Measurements from ENCODE around the gene ORC2. TPM values are rescaled to one million over a fixed set of nuclear protein-coding genes. Genes with fewer than 3 reads are reported as not detected.
A peak's percentile ranks its signal among the peaks of the same experiment; 100 is the strongest.
"Not testable (repeated sequence)": the region's sequence is repeated elsewhere in the genome, so short reads cannot be mapped to it uniquely, and the experiment has no call there.

ORC2 gene
- total RNA-seq, 1 donor from 2014 or later, result 36.2 TPM

GRCh38 chr2:200944467-200945394, 18.7 kb downstream of the ORC2 start:
- no peak for DNase-seq (ENCODE audit: low spot score)
- intact Hi-C loops (cut with DNase I), result no loop called here
- no peak for ATAC-seq

- ATAC-seq, result no peak
- no peak for DNase-seq (ENCODE audit: low spot score)
- intact Hi-C loops (cut with DNase I), result no loop called here
Measured at GRCh38 chr2:200943527-200944105, 19.8 kb downstream of the ORC2 start.

GRCh38 chr2:200939832-200940231, 23.6 kb downstream of the ORC2 start:
- ATAC-seq, result no peak
- intact Hi-C loops (cut with DNase I), result no loop called here
- no peak for DNase-seq (ENCODE audit: low spot score)

- no peak for DNase-seq (ENCODE audit: low spot score)
- no peak for ATAC-seq
- intact Hi-C loops (cut with DNase I), result no loop called here
Measured at GRCh38 chr2:200930947-200931626, 32.4 kb downstream of the ORC2 start.

GRCh38 chr2:200929334-200930249, 33.9 kb downstream of the ORC2 start:
- intact Hi-C loops (cut with DNase I), result no loop called here
- no peak for ATAC-seq

GRCh38 chr2:200922439-200922838, 41.0 kb downstream of the ORC2 start:
- DNase-seq (ENCODE audit: low spot score), result no peak
- intact Hi-C loops (cut with DNase I), result no loop called here
- no peak for ATAC-seq

More at GRCh38 chr2:200929334-200930249, 33.9 kb downstream of the ORC2 start:
- no peak for DNase-seq (ENCODE audit: low spot score)

GRCh38 chr2:200913654-200914053, 49.8 kb downstream of the ORC2 start:
- DNase-seq (ENCODE audit: low spot score) (no peak), ATAC-seq (no peak)
- intact Hi-C loops (cut with DNase I), result no loop called here

GRCh38 chr2:200909958-200910357, 53.5 kb downstream of the ORC2 start:
- intact Hi-C loops (cut with DNase I), result loop anchor here (10.0 kb wide), 2 partner anchors 155 to 265 kb away; no protein-coding TSS in a partner anchor
- no peak for ATAC-seq
- no peak for DNase-seq (ENCODE audit: low spot score)

- DNase-seq (ENCODE audit: low spot score) (peak; percentile 82), ATAC-seq (peak; percentile 85)
- intact Hi-C loops (cut with DNase I), result loop anchor here (10.0 kb wide), 2 partner anchors 159 to 269 kb away; no protein-coding TSS in a partner anchor
Measured at GRCh38 chr2:200905618-200906296, 57.7 kb downstream of the ORC2 start.

GRCh38 chr2:200901459-200902072, 61.9 kb downstream of the ORC2 start:
- DNase-seq (ENCODE audit: low spot score) (no peak), ATAC-seq (peak; percentile 88)
- intact Hi-C loops (cut with DNase I), result loop anchor here (10.0 kb wide), 2 partner anchors 163 to 273 kb away; no protein-coding TSS in a partner anchor

GRCh38 chr2:200899482-200899881, 64.0 kb downstream of the ORC2 start:
- DNase-seq (ENCODE audit: low spot score) (no peak), ATAC-seq (no peak)
- intact Hi-C loops (cut with DNase I), result no loop called here

- intact Hi-C loops (cut with DNase I), result no loop called here
- ATAC-seq, result peak; percentile 98
Measured at GRCh38 chr2:200888704-200889625, 74.5 kb downstream of the ORC2 start, which contains the start of the genes NIF3L1 and PPIL3. TSS of gene NIF3L1 (plus strand) at chr2:200889371. CDS start at chr2:200891944, 2,573 bp downstream. TSS of gene PPIL3 (minus strand) at chr2:200889077. CDS start at chr2:200887615, 1,462 bp downstream.

GRCh38 chr2:200881715-200882249, 81.7 kb downstream of the ORC2 start:
- intact Hi-C loops (cut with DNase I); ATAC-seq; DNase-seq (ENCODE audit: low spot score): not testable (repeated sequence)

More at GRCh38 chr2:200888704-200889625, 74.5 kb downstream of the ORC2 start, which contains the start of the genes NIF3L1 and PPIL3:
- DNase-seq (ENCODE audit: low spot score), result peak; percentile 97

GRCh38 chr2:200878289-200878880, 85.1 kb downstream of the ORC2 start:
- intact Hi-C loops (cut with DNase I), result no loop called here

GRCh38 chr2:200877443-200877842, 86.0 kb downstream of the ORC2 start:
- DNase-seq (ENCODE audit: low spot score), result no peak
- intact Hi-C loops (cut with DNase I), result no loop called here
- ATAC-seq, result no peak

More at GRCh38 chr2:200878289-200878880, 85.1 kb downstream of the ORC2 start:
- DNase-seq (ENCODE audit: low spot score) (no peak), ATAC-seq (no peak)
